ENCODE measurements around the gene PPP2R2D.
"Not testable (repeated sequence)": the region's sequence is repeated elsewhere in the genome, so short reads cannot be mapped to it uniquely, and the experiment has no call there.

Gene PPP2R2D

DNA sequence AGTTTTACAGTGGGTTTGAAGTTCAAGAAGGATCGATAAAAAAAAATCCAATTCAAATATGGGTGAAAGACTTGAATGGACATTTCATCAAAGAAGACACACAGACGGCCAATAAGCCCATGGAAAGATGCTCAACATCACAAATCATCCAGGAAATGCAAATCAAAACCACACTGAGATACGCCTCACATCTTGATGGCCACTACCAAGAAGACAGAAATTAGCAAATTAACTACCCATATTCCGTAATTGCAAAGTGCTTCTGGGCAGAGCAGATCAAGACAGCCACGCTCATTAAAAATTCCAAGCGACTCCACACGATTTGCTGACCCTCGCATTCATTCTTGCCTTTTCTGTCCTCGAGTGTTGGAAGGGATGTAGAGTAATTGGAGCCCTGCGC is 34.1 kb upstream of the PPP2R2D start:
- DNase-seq (ENCODE audit: low spot score), result no peak
- FAIRE-seq, result no peak

DNA sequence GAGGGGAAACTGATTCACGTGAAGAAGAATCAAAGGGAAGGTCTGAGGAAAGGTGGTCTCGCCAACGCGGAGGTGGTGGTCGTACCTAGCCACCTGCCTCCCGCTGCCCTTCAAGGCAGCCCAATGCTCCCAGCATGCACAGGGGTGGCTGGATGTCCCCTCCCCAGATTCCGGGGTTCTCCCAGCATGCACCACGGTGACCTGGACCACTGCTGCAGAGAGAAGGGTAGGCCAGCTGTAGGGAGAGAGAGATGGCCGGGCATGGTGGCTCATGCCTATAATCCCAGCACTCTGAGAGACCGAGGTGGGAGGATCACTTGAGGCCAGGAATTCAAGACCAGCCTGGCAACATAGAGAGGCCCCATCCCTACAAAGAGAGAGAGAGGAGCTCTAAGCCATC is 32.4 kb upstream of the PPP2R2D start:
- no peak for DNase-seq (ENCODE audit: low spot score)
- no peak for FAIRE-seq

DNA sequence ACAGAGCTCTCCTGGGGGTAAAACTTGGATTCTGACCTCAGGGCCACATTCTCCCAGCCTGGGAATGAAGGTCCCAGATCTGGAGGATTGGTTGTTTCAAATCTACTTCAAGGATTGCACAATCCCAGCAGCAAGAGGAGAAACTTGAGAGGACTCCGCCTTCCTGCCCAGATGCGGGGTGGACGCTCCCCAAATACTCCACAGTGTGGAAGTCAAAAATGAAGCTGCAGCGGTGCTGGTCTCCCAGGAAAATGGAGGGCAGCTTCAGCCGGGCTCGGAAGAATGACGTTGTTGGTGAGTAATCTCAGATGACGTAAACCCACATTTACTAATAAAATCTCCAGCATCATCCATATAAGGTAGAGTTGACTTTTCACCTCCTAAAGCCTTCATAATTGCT is 31.5 kb upstream of the PPP2R2D start:
- DNase-seq (ENCODE audit: low spot score), result no peak
- no peak for FAIRE-seq

DNA sequence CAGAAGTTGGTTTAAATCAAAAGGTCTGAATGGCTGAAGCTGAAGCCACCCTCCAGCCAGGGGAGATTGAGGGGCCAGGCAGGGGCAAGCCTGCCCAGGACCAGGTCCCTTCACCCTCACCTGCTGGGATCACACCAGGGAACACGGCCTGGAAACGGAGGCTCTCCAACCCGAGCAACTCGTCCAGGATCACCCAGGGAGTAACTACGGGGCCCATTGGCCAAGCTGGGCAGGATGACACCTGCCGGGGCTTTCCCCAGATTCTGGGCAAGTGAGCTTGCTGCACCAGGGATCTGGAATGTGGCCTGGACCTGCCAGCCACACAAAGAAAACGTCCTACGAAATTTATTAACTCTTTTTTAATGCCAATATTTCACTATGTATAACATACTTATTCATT is 30.4 kb upstream of the PPP2R2D start:
- DNase-seq (ENCODE audit: low spot score), result no peak

DNA sequence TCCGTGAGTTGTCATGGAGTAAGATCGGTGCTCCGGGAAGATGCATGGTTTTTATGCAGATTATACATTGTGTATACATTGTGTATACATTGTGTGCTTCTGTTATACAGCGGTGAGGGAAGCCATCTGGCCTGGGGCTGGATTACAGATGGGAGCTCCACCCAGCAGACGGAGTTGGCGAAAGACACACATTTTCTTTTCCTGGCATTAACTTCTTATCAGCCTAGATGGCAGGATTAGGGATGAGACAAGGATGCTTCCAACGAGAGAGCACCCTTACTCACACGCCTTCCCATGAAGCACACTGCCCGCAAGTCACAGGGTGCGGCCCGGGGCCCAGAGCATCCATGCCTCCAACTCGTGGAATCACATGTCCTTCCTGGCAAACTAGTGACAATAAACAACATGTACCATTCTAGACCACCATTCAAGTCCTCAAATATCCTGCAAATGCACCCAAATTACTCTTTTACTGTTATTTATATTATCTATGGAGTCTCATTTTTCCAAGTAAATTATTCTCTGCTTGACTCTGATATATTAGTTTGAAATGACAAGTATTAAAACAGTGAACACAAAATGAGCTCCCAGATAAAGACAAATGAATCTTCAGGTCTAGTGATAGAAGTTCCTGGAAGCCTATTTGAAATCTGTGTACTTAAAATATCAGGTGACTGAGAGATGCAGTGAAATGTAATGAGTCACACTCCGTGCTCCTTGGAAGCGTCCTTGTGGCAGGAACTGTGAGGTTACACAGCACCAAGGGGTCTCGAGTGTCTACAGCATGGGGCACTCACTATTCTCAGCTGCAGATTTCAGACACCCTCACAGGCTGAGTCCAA is 29.8 kb upstream of the PPP2R2D start:
- DNase-seq (ENCODE audit: low spot score) (peak; percentile 26), FAIRE-seq (no peak)

More for the DNA sequence above, 30.4 kb upstream of the PPP2R2D start:
- no peak for FAIRE-seq

DNA sequence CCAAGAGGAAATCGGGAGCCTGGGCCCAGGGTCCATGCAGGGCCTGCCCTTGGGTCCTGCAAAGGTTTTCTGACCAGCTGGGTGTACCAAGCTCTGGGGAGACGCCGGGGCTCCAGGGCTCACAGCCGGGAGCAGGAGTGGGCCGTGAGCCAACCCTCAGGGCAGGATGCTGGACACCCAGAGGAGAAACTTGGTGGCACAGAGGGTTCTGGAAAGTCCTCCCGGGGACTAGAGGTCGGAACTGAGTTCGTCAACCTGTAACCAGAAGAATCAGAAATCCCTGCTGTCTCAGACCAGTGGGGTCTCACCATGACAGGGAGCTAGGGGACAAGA is 29.2 kb upstream of the PPP2R2D start:
- FAIRE-seq (no peak), DNase-seq (ENCODE audit: low spot score) (no peak)

DNA sequence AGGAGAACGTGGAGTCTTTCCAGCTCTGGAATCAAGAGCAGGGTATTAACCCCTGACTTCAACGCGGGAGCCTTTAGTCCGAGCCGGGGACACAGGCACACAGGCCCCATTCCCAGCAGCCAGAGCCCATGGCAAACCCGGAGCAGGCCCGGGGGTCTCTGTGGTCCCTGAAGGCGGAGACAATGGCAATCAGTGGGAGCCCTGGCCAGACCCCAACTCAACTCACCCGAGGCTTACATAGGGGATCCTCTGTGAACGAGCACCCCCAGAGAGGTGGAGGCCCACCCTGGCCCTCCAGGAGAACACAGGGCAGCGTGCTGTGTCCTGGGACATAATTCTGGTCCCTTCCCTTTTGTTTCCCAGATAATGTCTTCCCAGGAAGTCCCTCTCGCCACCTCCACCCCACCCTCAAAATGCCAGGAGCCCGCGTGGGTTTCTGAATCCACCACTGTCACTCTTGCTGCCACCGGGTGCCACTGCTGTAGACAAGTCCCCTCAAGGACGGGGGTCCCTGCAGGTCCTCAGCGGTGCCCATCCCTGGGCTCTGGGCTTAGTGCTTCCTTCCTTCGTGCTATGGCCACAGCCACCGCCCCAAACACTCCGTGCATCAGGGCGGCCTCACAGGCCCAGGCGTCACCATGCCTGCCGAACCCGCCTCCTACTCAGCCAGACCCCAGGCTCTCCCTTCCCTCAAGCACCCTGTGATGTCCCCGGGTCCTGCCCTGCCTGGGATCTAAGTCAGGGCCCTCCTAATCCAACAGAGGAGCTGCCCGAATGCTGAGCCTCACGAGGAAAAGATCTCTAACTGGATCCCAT is 28.6 kb upstream of the PPP2R2D start:
- FAIRE-seq, result no peak
- no peak for DNase-seq (ENCODE audit: low spot score)

DNA sequence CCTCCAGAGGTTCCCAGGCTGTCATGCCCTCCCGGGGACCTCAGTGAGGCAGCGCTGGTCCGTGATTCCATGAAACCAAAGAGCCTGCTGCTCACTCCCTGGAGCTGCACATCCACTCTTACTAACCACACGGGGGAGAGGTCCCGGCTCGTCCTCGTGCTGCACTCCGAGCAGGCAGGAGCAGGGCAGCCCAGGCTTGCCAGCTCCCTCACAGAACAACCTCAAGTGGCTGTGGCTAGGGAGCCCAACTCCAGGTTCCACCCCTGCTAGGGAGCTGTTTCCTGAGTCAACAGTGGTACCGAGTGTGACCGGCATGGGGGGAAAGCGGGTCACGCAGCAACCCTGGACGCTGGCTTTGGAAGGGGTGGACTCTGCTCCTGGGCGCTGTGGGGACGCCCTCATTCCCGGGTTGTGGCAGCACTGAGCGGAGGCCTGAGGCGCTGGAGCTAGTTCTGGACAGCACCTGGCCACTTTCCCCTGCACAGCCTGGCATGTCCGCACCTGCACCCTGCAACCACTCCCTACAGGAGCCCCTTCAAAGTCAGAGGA is 27.9 kb upstream of the PPP2R2D start:
- DNase-seq (ENCODE audit: low spot score) (no peak), FAIRE-seq (no peak)

DNA sequence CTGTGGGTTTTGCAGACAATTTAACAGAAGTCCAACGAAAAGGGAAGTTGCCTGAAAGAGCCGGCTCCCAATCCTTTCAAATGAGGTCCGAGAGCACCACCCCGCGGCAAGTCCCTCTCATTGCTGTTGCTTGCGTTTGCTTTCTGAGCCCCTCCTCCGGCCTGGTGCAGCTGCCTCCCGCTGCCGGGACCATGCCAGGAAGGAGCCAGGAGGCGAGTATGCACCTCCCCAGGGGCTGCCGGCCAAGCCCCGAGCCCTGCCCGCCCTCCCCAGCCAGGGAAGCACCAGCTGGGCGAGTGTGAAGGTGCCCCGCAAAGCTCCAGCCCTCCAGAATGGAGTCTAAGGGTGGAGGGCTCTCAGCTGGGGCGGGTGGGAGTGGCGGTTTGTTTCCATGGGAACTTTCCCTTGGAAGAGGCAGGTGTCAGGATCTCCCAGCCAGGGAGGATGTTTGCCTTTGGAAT is 25.8 kb upstream of the PPP2R2D start:
- no peak for FAIRE-seq

DNA sequence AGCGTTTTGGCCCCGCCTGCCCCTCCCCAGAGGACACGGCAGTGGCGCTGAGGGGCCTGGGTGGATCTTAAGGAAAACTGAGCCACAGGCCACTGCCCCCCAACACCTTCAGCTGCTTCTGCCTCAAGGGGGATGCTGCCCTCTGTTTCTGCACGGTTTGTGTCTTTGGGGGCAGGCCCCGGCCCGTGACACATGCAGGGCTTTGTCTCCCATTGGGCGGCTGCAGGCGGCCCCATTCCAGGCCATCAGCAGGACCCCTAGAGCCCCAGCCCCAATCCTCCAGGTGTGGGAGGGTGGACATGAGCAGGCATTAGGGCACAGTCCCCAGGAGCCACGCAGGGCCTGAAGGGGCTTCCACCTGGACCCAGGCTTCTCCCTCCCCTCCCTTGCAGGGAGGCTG is 25.3 kb upstream of the PPP2R2D start:
- DNase-seq (ENCODE audit: low spot score), result no peak
- FAIRE-seq, result no peak

More for the DNA sequence above, 25.8 kb upstream of the PPP2R2D start:
- DNase-seq (ENCODE audit: low spot score), result peak; percentile 78

DNA sequence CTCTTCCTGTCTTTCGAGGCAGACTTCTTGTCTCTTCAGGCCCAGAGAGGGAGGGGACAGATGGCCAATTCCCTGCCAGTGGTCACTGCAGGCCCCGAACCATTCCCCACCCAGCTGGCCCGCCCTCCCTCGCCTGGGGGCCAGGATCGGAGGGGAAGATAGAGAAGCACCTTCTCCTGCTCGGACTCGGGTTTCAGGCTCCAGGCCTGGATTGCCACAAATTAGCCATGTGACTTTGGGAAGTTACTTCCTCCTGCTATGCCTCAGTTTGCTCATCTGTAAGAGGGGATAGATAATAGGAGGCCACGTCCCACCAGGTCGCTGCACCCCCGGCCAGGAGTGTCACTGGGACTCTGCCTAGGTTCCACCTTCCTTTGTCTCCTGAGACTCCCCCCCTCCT is 24.8 kb upstream of the PPP2R2D start:
- FAIRE-seq (no peak), DNase-seq (ENCODE audit: low spot score) (no peak)

DNA sequence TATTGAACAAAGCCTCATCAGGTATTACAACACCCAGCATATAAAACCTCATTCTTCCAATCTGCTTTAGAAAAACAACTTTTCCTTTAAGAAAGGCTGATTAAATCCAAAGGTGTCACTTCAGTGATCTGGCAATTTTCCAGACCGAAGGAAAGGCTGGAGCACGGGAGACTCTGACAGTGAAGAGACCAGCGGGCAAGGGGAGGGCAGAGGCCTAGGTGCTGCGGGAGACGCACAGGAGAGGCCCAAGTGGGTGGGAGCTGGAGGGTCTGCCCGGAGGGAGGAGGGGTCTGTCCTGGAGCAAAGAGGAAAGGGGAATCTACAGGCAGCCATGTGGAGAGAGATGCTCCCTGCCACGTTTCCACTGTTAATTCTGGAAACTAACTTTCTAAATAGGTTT is 24.3 kb upstream of the PPP2R2D start:
- DNase-seq (ENCODE audit: low spot score) (no peak), FAIRE-seq (no peak)

DNA sequence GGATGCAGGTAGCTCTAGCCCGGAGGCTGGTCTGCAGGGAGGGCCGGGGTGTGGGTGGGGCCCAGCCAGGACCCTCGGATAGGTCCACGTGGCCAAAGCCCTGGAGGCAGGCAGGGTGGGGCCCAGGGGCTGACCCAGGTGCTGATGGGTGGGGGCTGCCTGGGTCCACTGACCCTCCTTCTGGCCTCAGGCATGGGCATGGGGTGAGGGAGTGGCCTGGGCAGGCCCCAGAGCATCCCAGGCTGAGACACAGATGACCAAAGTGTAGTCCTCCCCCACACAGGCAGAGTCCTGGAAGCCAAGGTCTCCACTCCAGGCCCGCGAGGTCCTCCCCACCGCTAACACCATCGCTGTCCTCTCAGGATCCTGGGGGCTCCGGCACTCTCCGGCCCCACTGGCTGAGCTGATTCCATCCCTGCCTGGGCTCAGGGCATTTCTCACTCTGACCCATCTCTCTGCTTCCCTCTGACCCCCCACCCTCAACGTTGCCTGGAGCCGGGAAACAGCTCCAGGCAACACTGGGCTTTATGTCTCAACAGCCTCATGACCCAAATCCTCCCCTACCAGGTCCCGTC is 20.7 kb upstream of the PPP2R2D start:
- no peak for DNase-seq (ENCODE audit: low spot score)

DNA sequence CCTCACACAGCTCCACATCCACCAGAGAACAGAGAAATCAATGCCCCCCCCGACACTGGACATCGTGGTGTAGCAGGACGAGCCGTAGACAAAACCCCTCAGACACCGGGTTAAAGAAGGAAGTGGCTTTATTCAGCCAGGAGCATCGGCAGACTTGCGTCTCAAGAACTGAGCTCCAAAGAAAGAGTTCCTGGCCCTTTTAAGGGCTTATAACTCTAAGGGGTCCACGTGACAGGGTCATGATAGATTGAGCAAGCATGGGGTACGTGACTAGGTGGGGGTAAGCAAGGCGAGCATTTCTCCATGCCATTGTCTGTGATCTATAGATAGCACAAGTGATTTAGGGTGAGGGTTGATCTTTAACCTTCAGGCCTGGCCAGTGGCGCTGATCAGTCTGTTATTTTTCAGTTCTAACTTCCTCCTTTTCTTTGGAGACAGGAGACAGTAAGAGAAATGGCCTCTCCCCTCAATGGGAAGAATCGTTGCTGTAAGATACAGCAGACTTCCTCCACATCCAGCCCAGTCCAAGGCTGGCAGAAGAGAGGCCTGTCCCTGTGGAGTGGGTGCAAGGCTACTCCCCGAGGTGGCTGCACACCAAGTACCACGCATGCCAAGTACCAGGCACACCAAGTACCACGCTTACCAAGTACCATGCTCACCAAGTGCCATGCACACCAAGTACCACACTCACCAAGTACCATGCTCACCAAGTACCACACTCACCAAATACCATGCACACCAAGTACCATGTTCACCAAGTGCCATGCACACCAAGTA is 19.5 kb upstream of the PPP2R2D start:
- no peak for DNase-seq (ENCODE audit: low spot score)
- no peak for FAIRE-seq

More for the DNA sequence above, 20.7 kb upstream of the PPP2R2D start:
- no peak for FAIRE-seq

DNA sequence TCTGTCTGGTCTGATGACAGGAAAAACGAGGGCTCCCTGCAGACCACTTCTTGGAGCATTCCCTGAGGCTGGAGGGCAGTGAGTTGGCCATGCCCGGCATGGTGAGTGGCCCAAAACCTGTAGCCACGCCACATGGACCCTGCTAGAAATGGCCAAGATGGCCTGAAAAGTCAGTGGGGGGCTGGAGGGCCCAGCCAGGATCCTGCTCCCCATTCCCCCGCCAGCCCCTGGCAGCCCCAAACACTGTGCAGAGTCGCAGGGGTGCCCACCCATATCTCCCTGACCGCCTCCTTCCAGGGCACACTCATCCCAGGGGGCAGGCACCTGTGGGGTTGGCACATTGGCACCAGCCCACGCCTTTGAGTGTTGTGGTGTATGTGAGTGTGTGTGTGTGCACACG is 18.7 kb upstream of the PPP2R2D start:
- DNase-seq (ENCODE audit: low spot score) (no peak), FAIRE-seq (no peak)

DNA sequence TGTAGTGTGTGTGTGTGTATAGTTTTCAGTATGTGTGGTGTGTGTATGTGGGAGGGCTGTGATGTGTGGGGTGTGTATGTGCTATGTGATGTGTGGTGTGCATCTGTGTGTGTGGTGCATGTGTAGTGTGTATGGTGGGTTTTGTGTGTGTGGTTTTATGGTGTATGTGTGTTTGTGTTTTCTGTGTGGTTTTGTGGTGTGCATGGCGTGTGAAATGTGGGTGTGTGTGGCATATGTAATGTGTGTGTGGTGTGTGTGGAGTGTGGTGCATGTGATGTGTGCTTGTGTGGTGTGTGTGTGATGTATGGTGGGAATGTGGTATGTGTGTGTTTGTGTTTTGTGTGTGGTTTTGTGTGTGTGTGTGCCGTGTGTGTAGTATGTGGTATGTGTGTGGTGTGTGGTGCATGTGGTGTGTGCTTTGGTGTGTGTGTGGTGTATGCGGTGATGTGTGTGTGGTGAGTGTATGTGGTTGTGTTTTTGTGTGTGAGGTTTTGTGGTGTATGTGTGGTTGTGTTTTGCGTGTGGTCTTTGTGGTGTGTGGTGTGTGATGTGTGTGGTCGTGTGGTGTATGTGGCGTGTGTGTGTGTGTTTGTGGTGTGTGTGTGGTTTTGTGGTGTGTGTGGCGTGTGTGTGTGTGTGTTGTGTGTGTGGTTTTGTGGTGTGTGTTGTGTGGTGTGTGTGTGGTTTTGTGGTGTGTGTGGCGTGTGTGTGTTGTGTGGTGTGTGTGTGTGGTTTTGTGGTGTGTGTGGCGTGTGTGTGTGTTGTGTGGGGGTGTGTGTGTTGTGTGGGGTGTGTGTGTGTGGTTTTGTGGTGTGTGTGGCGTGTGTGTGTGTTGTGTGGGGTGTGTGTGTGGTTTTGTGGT is 18.0 kb upstream of the PPP2R2D start:
- DNase-seq (ENCODE audit: low spot score) (no peak), FAIRE-seq (no peak)

DNA sequence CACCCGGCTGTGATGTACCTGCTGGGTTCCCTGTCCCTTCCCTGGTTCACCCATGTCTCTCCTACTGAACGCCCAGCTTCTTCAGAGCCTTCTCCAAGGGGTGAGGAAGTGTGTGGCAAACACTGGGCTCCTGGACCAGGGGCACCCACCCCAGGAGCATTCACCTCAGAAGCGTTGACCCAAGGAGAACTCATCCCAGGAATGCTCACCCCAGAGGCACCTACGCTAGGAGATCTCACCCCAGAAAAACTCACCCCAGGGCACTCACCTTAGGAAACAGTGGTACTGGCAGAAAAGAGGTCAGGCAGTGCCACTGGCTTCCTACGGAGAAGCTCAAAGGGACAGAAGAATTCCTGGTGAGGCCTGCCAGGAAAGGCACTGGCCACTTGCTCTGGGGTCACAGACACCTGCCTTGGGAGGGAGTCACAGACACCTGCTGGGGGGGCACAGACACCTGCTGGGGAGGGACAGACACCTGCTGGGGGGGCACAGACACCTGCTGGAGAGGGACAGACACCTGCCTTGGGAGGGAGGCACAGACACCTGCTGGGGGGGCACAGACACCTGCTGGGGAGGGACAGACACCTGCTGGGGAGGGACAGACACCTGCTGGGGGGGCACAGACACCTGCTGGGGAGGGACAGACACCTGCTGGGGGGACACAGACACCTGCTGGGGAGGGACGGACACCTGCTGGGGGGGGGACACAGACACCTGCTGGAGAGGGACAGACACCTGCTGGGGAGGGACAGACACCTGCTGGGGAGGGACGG is 17.0 kb upstream of the PPP2R2D start:
- DNase-seq (ENCODE audit: low spot score); FAIRE-seq: not testable (repeated sequence)

DNA sequence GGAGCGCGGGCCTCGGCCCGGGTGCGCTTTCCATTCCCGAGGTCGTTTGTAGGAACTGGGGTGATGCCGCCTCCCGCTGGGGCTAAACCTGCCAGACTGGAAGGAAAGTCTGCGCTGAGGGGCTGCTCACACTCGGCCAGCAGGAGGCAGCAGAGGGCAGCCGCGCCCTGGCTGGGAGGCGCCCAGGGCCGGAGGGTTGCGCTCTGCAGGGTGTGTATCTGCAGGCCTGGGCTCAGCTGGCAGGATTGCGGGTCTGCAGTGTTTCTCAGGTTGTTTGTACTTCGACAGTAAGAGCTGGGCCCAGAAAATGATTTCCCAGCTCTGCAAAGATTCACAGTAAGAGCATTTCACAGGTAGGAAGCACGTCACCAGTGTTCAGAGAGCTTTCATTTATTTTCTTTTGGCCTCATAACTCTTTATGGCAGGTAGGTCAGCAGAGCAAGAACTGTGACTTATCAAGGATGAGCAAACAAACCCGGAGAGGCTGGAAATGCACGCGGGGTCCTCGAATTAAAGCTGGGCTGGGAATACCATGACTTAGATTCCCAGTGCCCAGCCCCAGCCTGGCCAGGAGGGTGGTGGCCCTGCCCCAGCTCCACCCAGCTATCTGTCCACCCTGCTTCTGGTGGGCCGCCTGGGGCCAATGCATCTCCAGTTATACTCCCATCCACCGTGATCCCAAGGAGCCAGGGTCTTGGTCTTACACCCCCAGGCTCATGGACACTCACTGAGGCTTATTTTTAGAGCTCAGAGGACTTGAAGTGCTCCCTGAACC is 15.2 kb upstream of the PPP2R2D start:
- FAIRE-seq (no peak), DNase-seq (ENCODE audit: low spot score) (peak; percentile 65)

DNA sequence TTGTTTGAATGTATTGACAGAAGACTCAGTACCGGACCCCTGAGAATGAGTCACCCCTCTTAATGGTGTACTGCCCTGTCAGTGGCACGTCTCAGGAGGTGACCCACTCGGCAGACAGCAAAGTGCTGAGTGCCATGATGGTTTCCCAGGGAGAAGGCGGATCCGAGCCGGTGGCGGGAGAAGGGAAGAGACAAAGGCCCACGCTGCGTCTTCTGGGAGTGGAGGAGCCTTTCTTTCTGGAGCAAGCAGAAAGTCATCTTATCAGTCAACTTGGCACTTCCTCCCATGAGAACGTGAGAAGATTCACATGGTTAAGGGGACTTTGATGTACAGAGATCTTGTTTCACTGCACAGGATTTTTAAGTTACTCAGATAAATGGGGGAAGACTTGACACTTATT is 14.6 kb upstream of the PPP2R2D start:
- FAIRE-seq, result no peak

More for the DNA sequence above, 14.6 kb upstream of the PPP2R2D start:
- no peak for DNase-seq (ENCODE audit: low spot score)
